Spleen (tissue), 7 donors: ENCODE data around the gene ICE2.

Source experiments
- POLR2A ChIP-seq, 3 donors: fragments of 450-650 bp; IDR thresholded peaks; one replicate each; pipeline ENCODE4 v1.5.1; 2017; ENCODE audit warnings: antibody characterized with exemption in 3 of 3, mild to moderate bottlenecking in 1 of 3
- POLR2AphosphoS5 ChIP-seq, 3 donors: sonication (generic); formaldehyde crosslinking; IDR thresholded peaks; one replicate each; pipeline ENCODE4 v1.5.1; 2017; ENCODE audit warnings: antibody characterized with exemption in 3 of 3
- TF ChIP-seq, protein P1 (sequence below), 11 experiments: fragments of 200-600 bp in 7 of 11; fragments of 450-650 bp in 4 of 11; sonication (generic) in 4 of 11; IDR thresholded peaks in 8 of 11; conservative IDR thresholded peaks in 3 of 11; 1 replicate in 7 of 11; 2 replicates in 4 of 11; pipeline versions ENCODE4 v1.4.0 to v1.8.0; 2016 to 2021; ENCODE audit warnings: antibody characterized with exemption in 11 of 11, inconsistent platforms in 4 of 11, mild to moderate bottlenecking in 1 of 11
- donor health status: DM: no; HTN: no; CAD: no; lungs with moderate emphysema.
- donor health status: DM: no; HTN: no; CAD: no.
- donor health status: DM: no; HTN: no; CAD: no.

DNA sequence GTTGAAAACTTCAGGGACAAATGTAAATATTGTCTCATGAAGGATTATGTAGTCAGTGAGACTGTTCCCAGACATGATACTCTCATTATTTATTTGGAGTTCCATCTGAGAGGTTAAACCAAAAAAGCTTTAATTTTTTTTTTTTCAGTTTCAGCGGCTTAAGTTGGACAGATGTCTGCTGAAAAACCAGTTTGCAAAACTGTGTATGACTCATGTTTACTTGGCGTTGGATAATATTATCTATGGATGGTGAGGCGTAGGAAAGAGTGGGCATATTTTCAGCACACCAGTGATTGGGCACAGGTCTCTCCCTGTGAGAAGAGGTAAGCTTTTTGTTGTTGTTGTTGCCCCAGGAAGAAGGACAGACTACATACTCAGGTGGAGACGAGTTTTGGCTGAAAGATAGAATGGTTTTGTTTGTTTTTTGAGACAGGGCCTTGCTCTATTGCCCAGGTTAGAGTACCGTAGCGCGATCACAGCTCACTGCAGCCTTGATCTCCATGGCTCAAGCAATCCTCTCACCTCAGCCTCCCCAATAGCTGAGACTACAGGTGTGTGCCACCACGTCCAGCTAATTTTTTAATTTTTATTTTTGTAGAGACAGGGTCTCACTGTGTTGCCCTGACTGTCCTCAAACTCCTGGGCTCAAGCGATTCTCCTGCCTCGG is 64.8 kb downstream of the ICE2 start:
- TF ChIP-seq, protein P1, sequence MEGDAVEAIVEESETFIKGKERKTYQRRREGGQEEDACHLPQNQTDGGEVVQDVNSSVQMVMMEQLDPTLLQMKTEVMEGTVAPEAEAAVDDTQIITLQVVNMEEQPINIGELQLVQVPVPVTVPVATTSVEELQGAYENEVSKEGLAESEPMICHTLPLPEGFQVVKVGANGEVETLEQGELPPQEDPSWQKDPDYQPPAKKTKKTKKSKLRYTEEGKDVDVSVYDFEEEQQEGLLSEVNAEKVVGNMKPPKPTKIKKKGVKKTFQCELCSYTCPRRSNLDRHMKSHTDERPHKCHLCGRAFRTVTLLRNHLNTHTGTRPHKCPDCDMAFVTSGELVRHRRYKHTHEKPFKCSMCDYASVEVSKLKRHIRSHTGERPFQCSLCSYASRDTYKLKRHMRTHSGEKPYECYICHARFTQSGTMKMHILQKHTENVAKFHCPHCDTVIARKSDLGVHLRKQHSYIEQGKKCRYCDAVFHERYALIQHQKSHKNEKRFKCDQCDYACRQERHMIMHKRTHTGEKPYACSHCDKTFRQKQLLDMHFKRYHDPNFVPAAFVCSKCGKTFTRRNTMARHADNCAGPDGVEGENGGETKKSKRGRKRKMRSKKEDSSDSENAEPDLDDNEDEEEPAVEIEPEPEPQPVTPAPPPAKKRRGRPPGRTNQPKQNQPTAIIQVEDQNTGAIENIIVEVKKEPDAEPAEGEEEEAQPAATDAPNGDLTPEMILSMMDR (IDR thresholded peaks at IDR 0.05 in 8 of 11, conservative IDR thresholded peaks at IDR 0.05 in 3 of 11) = no peak
- TF ChIP-seq POLR2AphosphoS5 (IDR thresholded peaks at IDR 0.05) = no peak
- TF ChIP-seq POLR2A (IDR thresholded peaks at IDR 0.05) = no peak
